Activated naive CD4-positive, alpha-beta T cell treated with Interleukin-2 at 50 U/mL for 16 hours (primary cell): Measurements from ENCODE around the gene C18orf63.
"Not testable (repeated sequence)": the region's sequence is repeated elsewhere in the genome, so short reads cannot be mapped to it uniquely, and the experiment has no call there.

ENCODE experiments used
- DNase-seq: peaks from one replicate; pipeline ENCODE4 v3.0.0-alpha.2; 2020

The C18orf63 gene

DNA sequence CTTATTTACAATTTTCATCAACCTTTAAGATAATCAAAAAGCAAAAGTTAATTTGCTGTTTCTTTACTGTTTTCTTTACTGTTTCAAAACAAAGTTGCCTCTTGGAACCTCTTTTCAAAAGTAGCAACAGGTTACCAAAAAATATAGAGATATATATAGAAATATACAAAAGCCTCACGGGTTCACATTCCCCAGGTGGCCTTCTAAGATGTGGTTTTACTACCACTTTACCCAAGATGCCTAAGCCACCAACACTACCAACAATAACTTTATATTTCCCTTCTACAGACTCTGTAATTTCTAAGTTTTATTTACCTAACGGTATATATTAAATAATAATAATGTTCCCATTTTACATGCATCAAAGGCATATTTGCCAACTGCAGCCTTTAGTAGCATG, 28.8 kb upstream of the C18orf63 start:
- DNase-seq, result no peak

DNA sequence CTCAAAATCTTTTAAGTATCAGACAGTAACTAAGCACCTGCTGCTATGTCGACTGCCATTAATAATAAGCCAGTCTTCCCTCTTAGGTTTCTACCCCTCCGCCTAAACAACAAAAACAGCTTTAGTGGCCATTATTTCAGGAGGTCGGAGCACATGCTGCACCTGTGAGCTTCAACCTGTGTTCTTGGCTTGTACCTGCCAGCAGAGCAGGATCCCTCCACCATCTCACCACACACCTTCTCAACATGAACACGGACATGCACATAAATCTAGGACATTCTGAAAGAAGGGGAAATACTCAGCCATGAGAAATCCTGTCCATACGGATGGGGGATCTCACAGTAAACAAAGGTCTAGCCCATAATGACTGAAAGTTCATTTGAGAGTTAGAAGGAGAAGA, 27.6 kb upstream of the C18orf63 start:
- DNase-seq, result no peak

DNA sequence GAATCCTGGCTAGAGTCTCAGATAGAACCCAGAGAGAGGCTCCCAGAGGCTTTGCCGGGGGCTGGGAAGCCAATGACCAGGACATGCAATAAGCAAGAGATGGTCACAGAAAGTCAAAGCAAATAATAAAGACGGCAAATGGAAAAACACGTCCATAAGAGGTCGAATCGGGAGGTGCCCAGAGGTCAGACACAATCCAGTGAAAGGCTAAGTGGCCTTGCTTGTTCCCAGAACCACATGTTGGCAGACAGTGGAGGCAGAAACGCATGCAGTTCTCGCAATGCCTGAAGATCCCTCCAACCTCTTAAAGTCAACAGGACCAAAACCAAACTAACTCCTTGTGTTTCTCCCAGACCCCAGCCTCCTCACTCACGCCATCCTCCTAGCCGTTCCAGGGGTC, 26.9 kb upstream of the C18orf63 start:
- no peak for DNase-seq

DNA sequence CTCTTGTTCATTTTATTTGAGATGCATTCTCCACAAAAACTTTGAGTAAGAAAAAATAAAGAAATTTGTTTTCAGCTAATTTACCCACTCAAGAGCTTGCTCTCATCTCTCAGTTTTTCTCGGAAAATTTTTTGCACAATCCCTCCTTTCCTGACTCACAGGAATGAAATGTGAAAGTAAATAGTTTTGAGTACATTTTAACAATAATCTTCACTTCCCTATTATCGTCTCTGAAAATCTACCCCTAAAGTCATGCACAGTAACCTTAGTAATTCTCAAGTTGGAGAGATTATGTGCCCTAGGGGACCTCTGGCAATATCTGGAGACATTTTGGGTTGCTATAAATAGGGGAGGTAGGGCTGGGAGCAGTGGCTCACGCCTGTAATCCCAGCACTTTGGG, 26.5 kb upstream of the C18orf63 start:
- DNase-seq, result no peak

DNA sequence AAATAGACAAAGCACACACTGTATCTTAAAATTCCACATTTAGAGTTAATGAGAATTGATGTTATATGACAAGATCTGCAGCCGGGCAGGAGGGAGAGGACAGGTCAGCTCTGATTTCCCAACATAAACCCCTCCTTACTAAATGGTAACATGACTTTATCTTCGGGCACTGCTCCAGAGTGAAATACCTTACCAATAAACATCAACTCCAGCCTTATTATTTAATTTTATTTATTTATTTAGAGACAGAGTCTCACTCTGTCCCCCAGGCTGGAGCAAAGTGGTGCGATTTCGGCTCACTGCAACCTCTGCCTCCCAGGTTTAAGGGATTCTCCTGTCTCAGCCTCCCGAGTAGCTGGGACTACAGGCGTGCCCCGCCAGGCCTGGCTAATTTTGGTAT, 25.6 kb upstream of the C18orf63 start:
- no peak for DNase-seq

DNA sequence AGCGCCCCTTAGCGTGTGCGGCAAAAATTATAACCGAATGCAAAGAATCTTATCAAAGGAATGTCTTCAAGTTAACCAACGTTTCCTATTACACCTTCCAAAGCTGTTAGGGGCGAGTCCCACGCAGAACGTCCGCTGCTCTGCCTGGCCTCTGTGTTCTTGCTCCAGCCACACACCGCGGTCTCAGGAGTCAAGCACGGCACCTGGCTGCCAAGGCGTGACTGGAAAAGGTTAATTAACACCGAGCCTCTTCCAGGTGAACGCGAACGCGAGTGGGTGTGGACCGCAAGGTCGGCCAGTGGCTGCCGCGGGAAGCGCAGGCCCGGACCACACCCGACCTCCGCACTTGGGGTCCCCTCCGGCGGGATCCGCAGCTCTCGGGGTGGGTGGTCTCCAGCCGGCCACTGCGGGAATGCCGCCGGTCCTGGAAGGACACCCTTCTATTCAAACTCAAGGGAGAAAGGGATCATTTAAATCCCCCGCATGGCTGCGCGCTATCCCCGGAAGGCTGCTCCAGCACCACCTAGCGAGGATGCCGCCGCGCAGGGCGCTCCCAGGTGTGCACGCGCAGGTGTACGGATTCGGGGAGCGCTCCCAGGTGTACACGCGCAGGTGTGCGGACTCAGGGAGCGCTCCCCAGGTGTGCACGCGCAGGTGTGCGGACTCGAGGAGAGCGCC, 24.7 kb upstream of the C18orf63 start:
- DNase-seq, result peak; percentile 15

DNA sequence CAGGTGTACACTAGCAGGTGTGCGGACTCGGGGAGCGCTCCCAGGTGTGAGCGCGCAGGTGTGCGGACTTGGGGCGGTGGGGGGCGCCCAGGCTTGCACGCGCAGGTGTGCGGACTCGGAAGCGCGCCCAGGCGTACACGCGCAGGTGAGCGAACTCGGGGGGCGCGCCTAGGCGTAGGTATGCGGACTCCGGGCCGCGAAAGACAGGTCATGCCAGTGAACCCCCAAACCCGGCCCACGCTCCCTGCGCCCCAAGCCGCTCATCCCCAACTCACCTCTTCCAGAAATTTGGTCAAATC, 24.2 kb upstream of the C18orf63 start:
- no peak for DNase-seq

DNA sequence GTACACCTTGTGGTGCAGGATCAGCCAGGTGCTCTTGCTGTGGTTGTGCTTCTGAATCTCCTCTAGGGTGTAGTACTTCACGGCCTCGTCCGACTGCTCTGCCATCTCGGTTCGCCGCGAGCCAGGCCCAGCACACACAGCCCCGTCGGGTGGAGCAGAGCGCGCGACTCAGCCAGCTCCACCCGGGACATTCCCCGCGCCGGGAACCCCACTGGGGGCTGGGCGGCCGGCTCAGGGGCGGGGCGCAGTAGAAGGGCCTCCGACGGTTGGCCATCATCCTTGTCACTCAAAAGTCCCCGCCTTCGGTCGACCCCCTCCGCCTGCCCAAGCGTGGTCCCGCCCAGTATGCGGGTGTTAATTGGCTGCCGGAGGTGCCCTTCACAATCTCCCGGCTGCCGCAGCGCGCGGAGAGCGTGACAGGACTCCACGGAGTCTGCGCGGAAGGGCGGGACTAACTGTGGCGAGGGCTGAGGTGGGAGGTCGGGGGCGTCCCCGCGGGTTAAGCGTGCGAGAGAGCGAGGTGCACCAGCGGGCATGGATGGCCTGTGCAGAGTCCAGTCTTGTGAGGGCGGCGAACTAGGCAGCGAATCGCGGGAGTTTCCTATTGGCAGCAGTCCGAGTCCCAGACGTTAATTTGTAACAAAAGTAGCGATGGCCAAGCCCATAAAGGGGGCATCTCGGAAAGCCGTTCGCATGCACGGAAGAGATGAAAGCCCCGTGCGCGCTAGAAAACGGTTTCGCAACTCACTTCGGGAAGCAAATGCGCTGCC, 23.7 kb upstream of the C18orf63 start, which contains the start of gene CYB5A:
Gene CYB5A (minus strand): TSS at position 193 of the 770 bp plus-strand sequence. CDS start 88 bp downstream, at position 105.
- peak; percentile 99 for DNase-seq

DNA sequence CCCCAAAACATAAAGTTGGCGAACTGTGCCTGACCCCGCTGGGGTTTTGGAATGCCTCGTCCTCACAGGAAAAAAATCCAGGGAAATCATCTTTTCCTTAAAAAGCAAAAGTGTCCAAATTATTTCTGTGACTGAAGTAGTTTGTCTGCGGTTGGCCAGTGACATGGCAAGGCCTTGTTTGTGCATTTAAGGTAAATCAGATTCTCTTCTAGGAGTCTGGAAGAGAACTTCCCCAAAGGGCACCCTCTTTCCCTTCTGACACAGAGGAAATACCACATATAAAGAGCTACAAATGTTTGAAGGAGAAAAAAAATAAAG, 23.1 kb upstream of the C18orf63 start:
- DNase-seq, result no peak

DNA sequence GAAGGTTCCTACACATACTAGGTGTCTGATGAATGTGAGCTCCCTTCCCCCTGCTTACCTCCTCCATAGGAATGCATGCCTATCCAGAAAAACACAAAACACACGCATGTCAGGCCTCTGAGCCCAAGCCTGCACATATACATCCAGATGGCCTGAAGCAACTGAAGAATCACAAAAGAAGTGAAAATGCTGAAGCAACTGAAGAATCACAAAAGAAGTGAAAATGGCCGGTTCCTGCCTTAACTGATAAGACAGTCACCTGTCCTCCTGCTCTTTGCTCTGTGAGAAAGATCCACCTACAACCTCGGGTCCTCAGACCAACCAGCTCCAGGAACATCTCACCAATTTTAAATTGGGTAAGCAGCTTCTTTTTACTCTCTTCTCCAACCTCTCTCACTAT, 22.7 kb upstream of the C18orf63 start:
- DNase-seq, result not testable (repeated sequence)

DNA sequence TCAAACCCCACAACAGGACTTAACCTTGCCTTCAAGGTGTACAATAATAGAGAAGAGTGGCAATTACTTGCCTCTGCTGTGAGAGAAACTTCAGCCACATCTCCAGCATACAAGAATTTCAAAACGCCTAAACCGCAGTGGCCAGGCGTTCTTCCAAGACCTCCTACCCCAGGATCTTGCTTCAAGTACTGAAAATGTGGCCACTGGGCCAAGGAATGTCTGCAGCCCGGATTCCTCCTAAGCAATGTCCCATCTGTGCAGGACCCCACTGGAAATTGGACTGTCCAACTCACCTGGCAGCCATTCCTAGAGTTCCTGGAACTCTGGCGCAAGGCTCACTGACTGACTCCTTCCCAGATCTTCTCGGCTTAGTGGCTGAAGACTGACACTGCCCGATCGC, 21.1 kb upstream of the C18orf63 start:
- DNase-seq, result no peak

DNA sequence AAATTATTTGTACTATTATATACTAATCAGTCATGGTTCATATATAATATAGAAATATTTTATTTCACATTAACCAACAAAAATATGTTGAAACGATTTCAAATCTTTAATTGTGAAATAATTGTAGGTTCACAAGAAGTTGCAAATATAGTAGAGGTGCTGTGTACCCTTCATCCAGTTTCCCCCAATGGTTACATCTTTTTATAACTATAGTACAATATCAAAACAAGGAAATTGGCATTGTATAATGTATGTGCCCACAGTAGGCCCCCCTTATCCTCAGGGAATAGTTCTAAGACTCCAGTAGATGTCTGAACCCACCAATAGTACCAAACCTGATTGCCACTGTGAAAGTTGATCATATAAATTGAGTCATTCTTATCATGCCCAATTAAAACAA, 16.5 kb upstream of the C18orf63 start:
- DNase-seq, result no peak

DNA sequence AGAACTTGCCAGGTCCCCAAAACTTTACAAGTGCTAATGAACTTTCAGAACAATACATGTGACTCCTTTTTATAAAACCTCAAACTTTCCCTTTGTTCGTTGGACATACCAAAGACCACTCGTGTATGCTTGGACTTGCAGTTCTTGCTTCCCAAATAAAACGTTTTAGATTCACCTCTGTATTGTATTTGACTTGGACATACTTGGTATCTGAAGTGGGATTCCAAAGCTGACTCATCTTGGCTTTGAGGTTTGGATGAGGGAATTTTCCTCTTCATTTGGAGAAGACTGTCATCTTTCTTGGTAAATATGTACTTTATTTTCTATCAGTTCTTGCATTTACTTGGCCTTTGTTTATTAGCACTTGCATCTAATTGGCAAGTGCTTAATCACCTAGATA, 15.9 kb upstream of the C18orf63 start:
- no peak for DNase-seq

DNA sequence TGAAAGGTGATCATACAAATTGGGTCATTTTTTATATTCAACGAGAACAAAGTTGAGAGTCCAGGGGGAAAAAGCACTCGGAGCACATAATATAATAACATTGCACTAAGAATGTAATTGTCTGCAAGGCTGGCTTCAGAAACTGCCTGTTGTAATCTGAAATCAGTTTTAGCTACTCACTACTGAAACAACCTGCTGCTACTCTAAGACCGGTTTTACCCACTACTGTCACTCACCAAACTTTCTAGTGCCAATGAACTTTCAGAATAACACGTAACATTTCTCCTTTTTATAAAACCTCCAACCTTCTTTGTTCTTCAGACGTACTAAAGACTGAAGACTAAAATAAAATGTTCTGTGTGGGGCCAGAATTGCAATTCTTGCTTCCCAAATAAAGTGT, 12.3 kb upstream of the C18orf63 start:
- no peak for DNase-seq

DNA sequence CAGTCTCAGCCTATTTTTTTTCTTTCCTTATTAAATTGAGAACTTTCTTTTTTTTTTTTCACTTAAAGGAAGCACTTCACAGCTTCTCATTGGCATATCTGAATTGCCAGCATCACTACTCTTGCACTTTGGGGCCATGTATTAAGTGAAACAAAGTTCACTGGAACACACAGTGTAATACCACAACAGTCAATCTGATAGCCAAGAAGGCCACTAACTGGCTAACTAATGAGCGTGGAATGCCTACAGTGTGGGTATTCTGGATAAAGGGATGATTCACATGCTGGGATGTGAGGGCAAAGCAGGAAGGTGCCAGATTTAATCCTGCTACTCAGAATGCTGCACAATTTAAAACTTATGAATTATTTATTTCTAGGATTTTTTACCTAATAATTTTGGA, 11.7 kb upstream of the C18orf63 start:
- DNase-seq, result no peak

DNA sequence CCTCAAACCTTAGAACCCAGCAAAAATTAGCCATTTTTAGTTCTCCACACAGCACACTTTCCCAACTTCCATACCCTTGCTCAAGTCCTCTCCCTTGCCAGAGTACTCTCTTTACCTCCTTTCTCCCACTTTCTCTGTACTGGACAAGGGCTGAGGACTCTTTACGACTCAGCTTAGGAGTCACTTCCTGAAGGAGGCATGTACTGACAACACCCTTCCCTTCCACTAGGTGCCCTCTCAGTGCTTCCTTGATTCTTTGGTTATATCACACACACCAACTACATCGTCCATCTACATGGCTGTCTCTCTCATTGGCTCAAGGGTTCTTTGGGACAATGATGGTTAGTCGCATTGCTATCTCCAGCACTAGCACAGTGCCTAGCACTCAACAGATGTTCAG, 5.2 kb upstream of the C18orf63 start:
- DNase-seq, result no peak

DNA sequence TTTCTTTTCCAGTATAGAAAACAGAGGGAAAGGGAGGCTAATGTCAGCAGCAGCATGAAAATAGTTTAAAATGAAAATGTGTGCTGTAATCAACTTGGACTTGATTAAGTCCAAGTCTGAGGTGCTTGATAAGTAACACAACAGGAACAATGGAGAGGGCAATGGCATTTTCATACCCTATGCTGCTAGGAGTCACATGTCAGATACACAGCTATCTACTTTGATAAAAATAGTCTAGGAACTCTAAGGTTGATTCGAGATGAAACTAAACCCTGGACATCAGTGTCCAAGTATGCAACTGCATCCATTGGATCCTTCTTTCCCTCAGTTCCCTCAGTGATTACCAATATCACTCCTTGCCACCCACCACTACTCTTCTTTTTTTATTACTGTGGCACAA, 4.6 kb upstream of the C18orf63 start:
- DNase-seq, result no peak

DNA sequence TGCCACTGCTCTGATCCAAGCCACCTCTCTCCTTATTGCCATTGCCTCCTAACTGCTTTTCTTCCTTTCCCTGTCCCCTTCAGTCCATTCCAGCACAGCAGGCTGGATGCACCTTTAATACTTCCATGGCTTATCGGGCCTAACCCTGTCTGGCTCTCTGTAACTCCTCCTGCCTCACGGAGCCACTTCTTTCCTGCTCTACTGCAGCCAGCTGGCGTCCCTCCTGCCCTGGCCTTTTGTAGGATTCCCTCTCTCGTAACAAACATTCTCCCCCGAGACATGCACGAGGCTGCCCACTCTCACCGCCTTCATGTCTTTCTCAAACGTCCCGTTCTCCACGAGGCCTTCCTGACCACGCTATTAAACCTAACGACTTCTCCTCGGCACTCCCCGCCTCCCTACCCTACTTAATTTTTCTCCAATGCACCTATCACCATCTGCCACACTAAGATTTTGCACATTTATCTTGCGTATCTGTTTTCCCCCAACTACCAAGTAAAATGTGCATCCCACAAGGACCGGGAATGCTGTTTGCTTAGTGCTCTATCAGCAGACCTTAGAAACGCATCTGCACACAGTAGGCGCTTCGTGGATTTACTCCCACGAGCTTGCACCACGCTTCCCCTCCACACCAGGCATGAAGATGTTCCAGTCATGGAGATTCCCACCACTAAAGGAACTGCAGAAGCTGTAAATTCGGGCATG, 728 bp upstream of the C18orf63 start:
- DNase-seq, result no peak

DNA sequence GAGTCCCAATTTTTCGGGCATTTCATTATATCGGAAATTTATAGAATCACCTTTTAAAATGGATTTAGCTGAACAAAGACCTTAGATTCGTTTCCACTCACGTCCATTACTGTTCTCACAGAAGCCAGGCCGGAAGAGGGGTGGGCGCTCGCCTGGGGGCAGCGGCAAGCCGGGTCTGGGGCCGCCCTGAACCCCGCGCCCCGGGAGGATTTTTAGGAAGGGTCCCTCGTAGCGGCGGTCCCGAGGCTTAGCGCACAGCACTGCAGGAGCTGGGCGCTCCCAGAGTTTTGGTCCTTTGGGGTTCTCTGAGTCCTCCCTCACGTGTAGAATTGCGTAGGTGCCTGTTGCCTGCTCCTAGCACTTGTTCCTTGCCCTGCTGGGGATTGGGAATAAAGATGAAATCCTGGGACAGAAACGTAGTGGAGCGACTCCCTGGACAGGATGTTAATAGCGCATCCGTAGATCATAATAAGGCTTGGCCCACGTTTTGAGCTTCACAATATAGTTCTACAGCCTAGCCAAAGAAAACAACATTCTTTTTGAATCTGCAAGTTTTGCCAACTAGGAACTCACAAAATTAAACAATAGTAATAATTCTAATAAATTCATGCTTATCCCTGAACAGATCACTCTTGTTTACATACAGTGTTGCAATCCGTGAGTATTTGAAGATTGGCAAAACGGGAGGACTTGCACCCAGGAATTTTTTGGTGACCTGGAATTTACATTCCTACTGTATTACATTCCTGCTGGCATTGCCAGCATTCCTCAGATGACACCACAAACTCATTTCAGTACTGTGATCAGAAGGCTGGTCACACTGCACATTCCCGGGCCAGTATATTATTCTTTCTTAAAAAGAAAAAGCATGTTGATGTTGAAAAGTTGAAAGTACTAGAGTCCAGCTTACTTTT, 875 bp downstream of the C18orf63 start:
- DNase-seq, result no peak

DNA sequence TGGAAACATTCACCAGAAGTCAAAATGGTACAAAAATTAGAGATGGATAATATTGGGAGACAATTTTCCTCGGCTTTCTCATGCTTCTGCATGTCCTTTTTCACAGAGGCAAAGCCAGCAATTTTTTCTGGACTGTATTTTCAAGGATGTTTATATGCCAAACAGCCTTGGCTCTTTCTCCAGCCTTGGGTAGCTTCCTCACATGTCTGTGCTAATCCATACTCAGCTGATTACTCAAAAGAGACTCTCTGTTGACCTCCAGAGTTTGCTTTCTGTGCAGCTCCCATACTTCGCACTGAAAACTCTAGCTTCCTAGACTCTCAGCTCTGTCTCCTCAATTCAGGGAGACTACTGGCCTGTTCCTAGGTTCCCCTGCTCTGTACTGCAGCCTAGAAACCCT, 10.6 kb downstream of the C18orf63 start:
- no peak for DNase-seq

DNA sequence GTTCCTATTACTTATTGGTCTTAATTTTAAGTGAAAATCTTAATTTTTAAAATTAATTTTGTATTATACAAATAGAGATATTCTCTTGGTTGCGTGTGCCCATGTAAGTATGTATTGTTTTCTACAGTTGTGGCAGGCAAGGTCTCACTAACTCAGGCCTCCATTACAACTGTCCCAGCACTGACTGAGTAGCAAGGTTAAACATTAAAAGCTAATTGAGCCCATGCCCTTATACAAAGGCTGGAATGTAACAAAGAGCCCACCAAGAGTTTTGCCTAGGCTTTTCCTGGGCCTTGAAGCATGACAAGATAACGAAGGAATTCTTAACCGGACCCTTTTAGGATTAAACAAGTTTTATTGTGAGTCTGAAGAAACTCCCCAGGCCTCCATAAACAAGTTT, 11.2 kb downstream of the C18orf63 start:
- DNase-seq, result not testable (repeated sequence)

DNA sequence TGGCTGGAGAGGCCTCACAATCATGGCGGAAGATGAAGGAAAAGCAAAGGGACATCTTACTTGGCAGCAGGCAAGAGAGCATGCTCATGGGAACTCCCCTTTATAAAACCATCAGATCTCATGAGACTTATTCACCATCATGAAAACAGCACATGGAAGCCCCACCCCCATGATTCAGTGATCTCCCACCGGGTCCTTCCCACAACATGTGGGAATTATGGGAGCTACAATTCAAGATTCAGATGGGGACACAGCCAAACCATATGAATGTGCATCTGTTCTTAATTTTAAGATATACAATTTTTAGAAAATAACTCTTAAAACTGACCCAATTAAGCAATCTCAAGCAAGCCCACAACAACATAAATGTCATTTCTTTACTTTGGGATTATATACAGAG, 12.6 kb downstream of the C18orf63 start:
- DNase-seq, result no peak

DNA sequence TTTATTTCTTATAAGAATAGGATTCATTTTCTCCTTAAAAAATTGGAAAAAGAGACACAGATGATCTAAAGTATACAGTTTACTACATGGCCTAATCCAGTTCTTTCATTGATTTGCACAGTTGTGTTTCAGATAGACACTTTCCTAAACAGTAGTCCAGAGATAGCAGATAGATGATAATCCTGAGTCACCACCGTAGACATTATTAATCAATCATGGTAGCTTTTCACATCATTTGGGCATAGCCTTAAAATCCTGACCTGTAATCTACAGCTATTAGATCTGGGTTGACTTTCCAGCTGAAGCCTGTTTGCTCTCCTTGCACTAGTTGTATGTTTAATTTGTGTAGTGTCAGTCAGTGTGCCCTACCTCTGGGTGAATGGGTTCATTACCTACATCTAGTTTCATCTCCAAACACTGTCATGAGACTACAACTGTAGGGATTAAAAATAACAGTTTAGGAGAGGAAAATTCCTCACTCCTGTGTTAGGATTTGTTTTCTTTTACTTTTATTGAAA, 14.1 kb downstream of the C18orf63 start:
- no peak for DNase-seq
